ENCODE measurements around the gene PER2.

Gene PER2

DNA sequence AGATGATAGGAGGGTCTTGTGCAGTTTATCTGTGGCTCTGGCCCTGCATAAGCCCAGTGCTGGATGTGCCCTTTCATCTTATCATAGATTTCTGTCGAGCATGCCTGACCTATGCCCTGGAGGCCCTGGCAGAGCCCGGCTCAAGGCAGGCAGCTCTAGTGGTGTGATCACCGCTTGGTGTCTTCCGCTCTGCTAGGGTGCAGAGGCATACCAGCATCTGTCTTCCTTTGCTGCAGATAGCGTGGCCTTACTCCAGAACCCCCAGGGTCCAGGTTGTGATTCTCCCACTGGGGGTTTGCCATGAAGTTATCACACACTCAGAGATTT, 18.2 kb upstream of the PER2 start:
- no peak for DNase-seq

DNA sequence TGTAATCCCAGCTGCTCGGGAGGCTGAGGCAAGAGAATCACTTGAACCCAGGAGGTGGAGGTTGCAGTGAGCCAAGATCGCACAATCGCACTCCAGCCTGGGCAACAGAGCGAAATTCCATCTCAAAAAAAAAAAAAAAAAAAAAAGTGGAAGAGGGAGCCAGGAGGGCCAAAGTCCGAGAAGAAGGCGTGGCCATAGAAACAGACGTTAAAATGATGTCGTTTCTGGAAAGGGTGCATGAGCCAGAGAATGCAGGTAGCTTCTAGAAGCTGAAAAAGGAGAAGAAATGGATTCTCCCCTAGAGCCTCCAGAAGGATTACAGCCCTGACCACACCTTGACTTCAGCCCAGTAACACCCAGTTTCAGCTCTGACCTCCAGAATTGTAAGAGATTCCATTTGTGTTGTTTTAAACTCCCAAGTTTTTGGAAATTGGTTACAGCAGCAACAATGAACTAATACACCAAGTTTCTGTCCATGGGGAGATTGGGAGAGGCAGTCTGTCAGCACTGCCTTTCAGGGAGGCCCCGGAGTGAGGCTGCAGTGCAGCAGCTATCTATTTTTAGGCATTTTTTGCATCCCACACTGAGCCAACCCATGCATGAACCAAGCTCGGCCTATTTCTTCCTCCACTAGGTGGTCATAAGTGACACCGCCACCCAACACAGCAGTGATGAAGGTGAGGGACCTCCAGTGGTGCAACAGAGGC, 17.7 kb upstream of the PER2 start:
- no peak for DNase-seq

DNA sequence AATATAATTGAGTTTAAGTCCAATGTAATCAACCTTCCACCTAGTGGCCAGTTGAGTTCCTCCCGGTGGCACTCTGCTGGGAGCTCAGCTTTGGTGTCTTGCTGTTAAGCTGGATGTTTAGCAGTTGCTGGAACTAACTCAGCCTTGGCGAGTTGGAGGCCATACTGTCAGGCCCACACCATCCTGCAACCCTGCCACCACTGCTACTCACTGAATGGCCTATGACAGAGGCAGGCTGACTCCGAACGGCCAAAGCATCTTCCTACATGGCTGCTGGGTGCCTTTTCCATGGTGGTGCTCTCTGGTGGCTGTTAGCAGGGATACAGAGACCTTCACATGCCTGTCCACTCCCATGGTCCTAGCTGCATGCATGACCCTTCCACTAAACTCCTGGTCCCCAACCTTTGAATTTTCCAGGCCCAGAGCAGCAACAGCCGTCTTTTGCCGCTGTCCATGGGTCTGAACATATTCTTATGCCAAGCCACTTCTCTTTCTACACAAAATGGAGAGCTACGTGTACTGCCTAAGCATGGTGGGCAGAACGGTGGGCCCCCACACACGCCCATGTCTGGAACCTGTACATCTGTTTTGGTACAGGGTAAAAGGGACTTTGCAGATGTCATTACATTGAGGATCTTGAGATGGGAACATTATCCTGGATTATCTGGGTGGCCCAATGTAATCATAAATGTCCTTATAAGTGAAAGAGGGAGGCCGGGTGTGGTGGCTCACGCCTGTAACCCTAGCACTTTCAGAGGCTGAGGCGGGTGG, 16.9 kb upstream of the PER2 start:
- no peak for DNase-seq

- DNase-seq = no peak
These were observed 15.7 kb upstream of the PER2 start for GRCh38 chr2:238304116-238304515.

GRCh38 chr2:238302751-238303150, 14.3 kb upstream of the PER2 start:
- no peak for DNase-seq

- no peak for DNase-seq
These were observed 13.7 kb upstream of the PER2 start for GRCh38 chr2:238302087-238302486.

DNA sequence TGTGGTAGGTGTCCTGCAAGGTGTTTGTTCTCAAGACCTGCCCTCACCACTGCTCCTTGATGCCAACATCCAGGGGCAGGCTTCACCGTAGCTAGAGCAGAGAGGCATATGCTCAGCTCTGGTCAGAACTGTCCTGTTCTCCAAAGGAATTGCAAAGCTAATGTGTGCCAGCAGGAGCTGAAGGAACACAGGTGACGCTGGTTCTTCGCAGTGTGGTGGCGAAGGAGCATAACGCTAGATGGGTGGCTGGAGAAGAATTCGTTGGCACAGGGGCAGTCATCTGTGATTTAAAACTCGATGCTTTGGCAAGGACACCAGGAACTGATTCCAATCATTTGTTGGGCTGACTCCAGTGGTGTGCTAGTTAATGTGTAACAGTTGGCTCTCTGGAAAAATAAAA, 11.4 kb upstream of the PER2 start:
- DNase-seq = no peak

DNA sequence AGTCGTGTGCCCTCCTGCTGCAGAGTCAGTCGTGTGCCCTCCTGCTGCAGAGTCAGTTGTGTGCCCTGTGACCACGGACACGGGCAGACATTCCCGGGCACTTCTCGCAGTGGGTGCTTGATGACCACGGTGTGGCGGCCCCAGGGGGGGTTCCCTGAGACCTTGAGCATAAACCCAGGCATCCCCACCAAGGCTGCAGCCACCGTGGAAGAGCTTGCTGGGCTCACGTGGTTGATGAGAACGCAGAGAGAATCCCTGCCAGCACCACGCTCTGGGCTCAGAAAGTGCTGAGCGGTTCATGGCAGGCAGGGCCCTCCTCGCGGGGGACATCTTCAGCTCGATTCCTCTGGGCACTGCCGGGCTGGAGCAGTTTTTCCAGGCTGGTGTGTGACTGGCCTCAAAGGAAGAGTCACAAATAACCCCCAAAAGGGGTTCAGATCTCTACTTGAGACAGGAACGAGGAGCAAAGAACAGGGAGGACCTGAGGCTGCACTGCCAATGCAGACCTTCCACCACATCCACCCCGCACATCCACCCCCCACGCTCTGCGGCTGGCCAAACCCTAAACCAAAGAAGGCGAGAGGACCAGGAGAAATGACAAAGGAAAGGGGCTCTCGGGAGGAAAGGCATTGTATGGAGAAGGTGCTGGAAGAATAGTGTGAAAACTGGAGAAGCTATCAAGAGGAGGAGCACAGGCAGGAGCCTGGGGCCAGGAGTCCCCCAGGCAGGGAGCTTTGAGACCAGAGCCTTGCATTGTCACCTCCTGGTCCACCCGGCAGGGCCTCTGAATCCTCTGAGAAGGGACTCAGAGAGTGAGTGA, 8.4 kb upstream of the PER2 start:
- DNase-seq = no peak

- DNase-seq = no peak
These were observed 7.0 kb upstream of the PER2 start for GRCh38 chr2:238295144-238296112.

- no peak for DNase-seq
These were observed 6.2 kb upstream of the PER2 start for GRCh38 chr2:238294393-238295143.

DNA sequence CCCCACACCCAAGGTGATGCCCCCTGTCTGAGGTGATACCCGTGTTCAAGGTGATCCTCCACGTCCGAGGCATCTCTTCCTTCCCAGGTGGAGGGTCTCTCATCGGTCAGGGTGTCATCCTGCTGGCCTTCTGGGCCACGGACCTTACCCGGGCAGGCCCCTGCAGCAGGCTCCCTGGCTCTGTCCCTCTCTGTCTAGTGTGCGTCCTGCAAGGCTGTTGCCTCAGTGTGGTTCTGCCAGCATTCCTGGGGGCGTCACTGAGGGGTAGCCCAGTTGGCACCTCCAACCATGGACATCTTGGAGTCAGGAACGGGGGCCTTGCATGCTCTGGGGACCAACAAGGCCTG, 5.6 kb upstream of the PER2 start:
- DNase-seq = no peak

DNA sequence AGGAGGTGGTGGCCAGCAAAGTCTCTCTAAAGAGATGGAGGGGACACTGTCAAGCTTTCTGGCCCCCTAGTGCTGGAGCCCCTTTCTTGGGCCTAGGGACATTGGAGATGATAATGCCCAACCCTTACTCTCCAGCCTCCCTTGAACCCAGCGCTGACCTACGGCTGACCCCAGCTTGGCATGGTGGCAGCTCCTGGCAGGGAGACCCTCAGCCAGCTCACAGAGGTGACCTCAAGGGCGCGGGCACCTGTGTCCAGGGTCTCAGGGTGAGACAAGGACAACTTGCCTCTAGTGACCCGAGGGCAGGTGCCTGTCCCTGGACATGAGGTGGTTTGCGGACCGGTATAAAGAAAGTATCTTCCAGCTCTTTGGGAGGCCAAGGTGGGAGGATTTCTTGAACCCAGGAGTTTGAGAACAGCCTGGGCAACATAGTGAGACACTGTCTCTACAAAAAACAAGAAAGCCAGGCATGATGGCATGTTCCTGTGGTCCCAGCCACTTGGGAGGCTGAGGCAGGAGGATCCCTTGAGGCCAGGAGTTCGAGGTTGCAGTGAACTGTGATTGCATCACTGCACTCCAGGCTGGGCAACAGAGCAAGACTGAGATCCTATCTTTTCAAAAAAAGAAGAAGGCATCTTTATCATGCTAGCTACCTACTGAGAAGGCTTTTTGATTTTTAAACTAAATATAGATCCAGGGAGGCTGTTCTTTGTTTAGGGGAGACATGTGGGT, 3.3 kb upstream of the PER2 start:
- no peak for DNase-seq

GRCh38 chr2:238290715-238291549, 2.5 kb upstream of the PER2 start:
- no peak for DNase-seq

DNA sequence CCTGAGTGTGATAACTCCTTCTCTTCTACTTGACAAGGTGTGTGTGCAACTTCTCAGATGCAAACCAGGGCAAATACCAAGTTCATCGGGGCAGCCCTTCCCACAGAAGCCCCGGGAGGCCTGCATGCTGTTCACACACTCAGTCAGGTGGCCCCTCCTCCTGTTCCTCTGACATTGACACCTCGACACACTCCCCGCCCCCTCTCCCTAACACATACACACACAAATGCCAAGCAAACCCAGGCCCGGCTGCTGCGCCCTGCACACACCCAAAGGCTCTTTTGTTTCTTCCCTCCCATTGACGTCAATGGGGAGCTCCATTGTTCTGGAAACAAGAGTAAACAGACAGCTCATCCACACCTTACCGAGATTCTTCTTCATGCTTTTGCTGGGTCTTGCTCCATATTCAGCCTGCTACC, 1.7 kb upstream of the PER2 start:
- DNase-seq = peak; percentile 98

DNA sequence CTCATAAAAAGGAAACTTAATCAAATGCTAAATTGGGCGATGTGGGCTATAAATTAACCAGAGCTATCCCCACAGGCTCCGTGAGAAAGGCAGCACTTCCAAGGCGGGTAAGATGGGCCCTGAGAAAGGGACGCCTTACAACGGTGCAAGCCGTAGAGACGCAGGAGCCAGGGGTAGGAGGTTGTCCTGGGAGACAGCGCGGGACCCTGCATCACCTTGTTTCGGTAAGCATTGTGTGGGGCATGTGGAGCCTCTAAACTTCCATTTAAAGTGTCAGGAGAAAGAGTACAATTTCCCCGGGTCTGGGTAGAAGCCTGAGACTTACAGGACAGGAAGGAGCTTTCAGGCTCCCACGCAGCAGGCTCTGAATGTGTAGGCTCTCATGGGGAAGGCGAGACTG, 1.2 kb upstream of the PER2 start:
- no peak for DNase-seq

GRCh38 chr2:238288650-238289573, 502 bp upstream of the PER2 start:
- peak; percentile 95 for DNase-seq

DNA sequence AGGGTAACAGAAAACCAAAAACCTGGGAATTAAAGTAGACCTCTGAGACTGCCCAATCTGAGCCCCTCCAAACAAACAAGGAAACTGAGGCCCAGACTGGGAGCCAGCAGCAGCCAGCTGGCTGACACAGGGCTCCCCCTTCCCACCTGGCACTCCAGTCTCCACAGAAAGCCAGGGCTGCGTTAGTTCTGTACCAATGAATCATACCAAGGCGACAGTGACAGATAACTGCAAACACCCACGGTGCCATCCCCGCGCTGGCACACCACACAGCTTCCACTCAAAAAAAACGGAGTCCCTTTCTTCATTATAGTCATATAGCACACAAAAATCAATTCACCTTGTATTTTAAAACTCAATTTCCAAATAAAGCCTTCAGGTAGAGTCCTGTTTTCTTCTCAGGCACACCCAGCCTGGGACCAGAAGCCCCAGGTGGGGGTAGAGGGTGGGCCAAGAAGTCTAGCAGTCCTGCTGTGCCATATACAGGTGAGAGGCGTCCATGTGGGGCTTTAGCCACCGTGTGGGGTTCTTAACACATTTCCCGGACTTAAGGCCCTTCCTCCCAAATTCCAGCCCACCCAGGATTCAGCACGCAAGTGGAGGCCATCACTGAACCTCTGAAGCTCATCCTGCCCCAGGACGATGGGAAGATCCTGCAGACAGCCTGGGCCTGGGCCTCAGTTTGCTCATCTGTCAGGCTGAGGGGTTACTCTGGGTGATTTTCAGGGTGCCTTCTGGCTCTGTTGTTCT, 1.2 kb downstream of the PER2 start:
- DNase-seq = no peak

DNA sequence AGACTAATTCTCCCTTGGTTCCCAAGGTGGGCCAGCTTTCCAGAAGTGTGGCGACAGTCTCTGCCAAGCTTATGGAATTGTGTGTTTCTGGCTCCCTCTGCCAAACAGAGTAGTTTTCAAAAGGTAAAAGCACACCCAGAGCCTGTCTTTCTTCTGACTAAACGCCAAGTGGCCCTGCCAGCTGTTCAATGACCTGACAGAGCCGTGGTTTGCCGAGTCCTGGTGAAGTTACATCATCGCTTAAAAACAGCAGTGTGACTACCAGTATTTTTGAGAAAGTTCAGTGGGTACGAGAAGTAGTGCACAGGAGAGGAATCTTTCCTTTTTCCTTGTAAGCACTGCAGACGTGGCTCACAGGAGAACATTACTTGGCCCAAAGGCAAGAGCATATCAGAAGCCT, 1.9 kb downstream of the PER2 start:
- DNase-seq = peak; percentile 43
